GM18909 (cell line): ENCODE results near the gene AKR7A3.
"Not testable (repeated sequence)": the region's sequence is repeated elsewhere in the genome, so short reads cannot be mapped to it uniquely, and the experiment has no call there.

ENCODE experiments used
- ATAC-seq: cut with Tn5 transposase; IDR thresholded peaks from one replicate; pipeline ENCODE4 v1.9.1; 2021; ENCODE audit warnings: mild to moderate bottlenecking; ENCODE audit not compliant: unreplicated experiment, poor library complexity

AKR7A3 gene

GRCh38 chr1:19300211-19300610 lies 11.6 kb upstream of the AKR7A3 start:
- no peak for ATAC-seq

DNA sequence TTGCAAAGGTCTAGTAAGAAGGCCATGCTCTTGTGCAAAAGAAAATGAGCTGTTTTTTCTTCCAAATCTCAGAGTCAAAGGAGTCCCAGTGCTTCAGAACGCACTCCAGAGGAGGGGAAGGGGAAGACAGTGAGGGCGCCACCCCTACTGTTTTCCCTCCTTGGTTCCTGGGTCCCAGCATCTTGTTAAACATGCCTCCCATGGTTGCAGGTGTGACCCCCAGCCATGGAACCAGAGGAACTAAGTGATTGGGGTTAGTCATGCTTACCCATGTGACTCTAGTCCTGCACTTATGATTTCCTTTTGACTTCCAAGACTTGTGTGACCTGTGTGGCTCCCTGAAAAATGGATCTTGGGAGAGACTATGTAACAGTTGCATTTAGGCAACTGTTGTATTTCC lies 6.1 kb upstream of the AKR7A3 start:
- ATAC-seq = no peak

DNA sequence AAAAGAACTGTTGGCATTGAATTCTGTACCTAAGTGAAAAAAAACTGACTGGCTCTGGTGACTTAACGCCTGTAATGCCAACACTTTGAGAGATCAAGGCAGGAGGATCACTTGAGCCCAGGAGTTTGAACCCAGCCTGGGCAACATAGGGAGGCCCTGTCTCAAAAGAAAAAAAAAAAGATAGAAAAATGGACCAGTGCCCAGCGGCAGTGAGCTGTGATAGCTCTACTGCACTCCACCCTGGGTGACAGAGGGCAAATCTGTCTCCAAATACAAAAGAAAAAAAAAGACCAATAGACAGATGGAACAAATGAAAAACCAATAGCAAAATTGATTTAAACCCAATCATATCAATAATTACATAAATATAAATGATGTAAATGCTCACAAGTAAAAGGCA lies 674 bp upstream of the AKR7A3 start:
- no peak for ATAC-seq

GRCh38 chr1:19287436-19288185 lies 959 bp downstream of the AKR7A3 start:
- no peak for ATAC-seq

DNA sequence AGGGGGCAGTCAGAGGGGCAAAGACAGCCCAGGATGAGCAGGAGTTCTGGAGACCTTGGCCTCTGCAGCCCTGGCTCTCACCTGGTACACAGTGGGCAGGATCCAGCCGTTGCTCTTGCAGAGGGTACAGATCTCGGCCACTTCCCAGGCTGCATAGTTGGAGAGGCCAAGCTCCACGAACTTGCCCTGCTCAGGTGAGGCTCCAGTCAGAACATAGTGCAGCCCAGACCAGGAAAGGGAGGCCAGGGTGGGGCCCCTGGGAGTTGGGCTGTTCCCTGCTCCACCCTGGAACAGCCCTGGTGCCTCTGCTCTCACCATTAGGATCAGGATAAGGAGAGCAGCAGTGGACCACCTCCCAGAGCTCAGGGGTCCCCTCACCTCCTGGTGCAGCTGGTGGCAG lies 2.8 kb downstream of the AKR7A3 start:
- ATAC-seq = not testable (repeated sequence)

DNA sequence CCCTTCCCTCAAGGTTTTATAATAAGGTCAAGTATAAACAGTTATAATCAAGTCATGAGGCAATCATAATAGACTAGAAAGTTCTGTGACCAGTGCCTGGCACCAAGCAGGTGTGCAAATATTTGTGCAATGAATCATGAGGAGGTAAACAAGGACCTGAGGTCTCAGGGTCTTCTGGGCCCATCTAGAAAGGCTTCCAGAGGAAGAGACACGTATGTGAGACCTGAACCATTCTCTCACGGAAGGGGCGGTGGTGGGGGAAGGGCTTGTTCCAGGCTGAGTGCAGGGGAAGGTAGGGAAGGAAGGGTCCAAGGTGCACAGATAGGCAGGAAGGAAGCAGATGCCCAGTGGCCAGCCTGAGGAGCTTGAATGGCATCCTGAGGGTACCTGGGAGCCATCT lies 3.2 kb downstream of the AKR7A3 start:
- ATAC-seq = not testable (repeated sequence)

- no peak for ATAC-seq
Observed at GRCh38 chr1:19284881-19285280, 3.7 kb downstream of the AKR7A3 start.

DNA sequence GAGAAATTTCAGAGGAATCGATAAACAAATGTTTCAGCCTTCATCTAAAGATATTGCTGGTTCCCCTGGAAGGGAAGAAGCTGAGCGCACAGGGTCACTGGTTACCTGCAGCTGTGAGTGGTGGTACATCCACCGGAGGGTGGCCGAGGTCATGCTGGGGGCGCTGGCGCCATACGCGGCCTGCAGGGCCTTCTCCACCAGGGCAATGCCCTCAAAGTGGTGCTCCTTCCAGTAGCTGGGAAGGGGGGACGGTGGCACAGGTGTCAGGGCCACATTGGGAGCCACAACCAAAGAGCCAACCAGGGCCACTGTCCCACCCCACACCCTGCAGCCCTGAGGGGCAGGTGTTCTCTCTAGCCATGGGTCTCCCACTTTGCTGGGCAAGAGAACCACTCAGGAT lies 4.7 kb downstream of the AKR7A3 start:
- no peak for ATAC-seq

DNA sequence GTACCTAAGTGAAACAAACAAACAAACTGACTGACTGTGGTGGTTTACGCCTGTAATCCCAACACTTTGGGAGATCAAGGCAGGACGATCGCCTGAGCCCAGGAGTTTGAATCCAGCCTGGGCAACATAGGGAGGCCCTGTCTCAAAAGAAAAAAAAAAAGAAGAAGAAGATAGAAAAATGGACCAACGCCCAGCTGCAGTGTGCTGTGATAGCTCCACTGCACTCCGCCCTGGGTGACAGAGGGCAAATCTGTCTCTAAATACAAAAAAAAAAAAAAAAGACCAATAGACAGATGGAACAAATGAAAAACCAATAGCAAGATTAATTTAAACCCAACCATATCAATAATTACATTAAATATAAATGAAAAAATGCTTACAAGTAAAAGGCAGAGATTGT lies 13.9 kb downstream of the AKR7A3 start:
- ATAC-seq = no peak

- ATAC-seq = not testable (repeated sequence)
Observed at GRCh38 chr1:19273844-19274531, 14.6 kb downstream of the AKR7A3 start.

DNA sequence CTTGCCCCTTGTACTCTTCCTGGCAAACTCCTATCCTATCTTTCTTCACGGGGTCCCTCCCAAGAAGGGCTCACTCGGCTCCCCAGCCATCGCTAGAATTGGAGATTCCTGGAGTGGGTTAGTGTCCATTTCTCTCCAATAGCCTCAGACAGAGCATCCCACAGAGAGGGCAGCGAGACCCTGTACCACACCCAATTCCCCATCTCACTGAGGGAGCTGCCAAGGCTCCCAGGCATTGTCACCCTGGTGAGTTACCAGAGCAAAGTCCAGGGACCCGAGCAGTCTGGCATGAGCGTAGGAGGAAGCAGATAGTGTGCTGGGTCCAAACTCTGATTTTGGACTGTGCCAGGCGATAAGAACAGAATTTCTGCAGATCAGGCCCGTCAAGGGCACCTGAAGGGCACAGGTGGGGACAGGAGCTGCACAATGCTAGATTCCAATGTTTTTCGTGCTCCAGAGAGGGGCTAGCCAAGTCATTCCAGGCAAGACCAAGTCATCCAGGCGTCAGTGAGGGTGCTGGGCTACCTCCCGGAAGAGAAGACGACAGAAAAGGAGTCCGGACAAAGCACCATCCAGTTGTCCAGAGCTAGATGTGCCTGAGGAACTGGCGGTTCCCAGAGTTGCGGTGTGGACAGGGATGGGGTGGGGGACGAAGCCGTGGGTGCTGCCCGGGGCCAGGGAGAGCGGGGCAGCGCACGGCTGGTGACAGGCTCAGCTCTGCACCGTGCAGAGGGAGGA lies 15.3 kb downstream of the AKR7A3 start:
- ATAC-seq = no peak

- ATAC-seq = no peak
Observed at GRCh38 chr1:19272064-19272463, 16.5 kb downstream of the AKR7A3 start.

- ATAC-seq = not testable (repeated sequence)
Observed at GRCh38 chr1:19270343-19270730, 18.2 kb downstream of the AKR7A3 start.

DNA sequence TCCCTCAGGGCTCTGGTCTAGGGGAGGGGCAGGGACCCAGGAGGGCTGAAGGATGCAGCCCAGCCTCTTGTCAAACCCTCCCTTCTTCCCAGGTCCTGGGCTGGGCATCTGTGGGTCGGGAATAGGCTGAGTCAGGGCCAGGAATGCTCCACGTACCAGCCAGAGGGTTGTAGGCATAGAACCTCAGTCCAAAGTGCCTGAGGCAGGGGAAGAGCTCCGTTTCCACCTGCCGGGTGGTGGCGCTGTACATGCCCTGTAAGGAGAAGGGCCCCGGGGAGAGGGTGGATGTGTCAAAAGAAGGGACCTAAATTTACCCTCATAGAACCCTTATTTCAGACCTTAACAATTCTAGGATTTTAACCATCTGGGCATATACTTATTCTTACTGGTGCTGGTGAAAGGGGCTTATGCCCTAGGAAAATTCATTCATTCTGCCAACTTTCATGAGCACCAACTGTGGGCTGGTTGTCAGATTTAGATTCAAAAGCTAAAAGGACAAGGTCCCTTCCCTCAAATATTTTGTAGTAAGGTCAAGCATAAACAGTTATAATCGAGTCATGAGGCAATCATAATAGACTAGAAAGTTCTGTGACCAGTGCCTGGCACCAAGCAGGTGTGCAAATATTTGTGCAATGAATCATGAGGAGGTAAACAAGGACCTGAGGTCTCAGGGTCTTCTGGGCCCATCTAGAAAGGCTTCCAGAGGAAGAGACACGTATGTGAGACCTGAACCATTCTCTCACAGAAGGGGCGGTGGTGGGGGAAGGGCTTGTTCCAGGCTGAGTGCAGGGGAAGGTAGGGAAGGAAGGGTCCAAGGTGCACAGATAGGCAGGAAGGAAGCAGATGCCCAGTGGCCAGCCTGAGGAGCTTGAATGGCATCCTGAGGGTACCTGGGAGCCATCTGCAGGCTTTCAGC lies 18.9 kb downstream of the AKR7A3 start:
- not testable (repeated sequence) for ATAC-seq

DNA sequence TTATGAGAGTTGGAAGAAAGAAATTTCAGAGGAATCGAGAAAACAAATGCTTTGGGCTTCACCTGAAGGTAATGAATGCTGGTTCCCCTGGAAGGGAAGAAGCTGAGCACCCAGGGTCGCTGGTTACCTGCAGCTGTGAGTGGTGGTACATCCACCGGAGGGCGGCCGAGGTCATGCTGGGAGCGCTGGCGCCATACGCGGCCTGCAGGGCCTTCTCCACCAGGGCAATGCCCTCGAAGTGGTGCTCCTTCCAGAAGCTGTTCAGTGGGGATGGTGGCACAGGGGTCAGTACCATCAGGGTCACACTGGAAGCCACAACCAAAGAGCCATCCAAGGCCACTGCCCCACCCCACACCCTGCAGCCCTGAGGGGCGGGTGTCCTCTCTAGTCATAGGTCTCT lies 20.1 kb downstream of the AKR7A3 start:
- no peak for ATAC-seq

DNA sequence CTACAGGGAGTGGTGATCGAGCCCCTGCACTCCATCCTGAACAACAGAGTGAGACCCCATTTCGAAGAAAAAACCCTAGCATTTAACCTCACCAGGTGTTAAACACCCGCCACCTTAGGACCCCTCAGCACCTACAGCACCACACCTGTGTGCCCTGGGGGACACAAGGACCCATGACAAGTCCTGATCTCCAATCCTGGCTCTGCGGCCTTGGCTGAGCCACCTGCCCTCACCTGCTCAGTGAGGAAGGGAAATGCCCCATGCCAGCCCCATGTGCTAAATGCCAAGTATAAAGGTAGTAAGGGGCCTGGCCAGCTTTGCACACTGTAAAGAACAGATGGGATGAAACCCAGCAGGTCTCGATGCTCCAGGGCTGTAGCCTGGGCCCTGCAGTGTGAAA lies 25.8 kb downstream of the AKR7A3 start:
- ATAC-seq = no peak

DNA sequence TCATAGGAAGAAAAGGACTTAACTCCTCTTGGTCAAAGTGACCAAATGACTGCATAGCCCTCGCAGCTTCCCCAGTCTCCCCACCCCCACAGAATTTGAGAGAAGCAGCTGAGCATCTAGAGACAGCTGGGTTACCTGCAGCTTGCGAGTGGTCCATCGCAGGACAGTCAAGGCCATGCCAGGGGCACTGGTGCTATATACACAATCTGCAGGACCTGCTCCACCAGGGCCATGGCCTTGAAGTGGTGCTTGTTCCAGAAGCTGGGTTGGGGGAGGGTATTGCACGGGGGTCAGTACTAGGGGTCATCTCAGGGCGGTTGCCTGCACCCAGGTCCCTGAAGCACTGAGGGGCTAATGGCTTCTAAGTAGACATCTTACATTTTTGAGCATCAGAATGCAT lies 26.5 kb downstream of the AKR7A3 start:
- no peak for ATAC-seq

DNA sequence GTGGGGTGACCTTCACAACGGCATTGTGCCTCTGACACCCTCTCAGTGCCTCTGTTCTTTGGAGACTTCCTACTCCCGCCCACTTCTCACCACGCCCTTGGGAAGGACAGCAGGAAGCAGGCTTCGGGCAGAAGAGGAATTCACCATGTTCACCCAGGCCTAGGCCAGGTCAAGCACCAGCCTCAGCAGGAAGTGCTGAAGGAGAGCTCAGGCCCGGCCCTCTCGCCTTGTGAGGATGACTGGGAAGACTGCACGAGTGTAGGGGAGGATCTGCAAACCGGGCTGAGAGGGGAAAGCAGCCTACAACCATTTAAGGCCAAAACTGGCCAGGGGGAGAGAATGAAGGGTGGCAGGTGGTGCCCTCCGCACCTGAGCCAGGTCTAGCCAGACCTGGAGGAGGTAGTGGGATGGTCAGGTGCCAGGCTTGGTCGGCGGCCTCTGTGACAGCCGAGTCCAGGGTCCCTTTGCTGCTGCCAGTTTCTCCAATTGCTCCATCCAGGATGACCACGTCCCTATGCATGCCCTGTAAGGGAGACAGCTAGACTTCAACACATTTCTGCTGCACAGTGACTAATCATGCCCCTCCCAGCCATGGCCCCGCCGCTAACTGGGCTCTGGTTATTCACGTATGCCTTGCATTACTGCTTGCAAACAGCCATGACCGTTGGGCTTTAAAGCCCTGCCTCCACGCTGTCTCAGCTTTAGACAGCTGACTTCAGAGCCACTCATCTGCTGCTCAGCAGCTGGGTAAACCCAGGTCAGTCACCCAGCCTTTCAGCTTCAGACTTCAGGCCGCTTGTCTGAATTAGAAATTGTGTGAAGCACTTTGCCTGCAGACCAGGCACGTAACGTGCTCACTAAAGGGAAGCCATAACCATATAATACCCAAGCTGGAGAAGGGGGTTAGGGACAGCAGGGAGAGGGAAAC lies 28.1 kb downstream of the AKR7A3 start:
- ATAC-seq = no peak

GRCh38 chr1:19258353-19258752 lies 30.2 kb downstream of the AKR7A3 start:
- no peak for ATAC-seq
